H1 (cell line): Measurements from ENCODE around the gene RRBP1. TPM values are rescaled to one million over a fixed set of nuclear protein-coding genes. Genes with fewer than 3 reads are reported as not detected.

Experiments used
- CTCF ChIP-seq, 3 experiments: IDR thresholded peaks; 1 replicate in 2 of 3; 2 replicates in 1 of 3; pipeline versions ENCODE4 v1.5.1 to v1.6.1; 2011; ENCODE audit warnings: low read length in 3 of 3, mild to moderate bottlenecking in 3 of 3, inconsistent platforms in 2 of 3, low read depth in 1 of 3, moderate library complexity in 1 of 3; ENCODE audit not compliant: insufficient read depth in 1 of 3; ENCODE audit errors: control extremely low read depth in 1 of 3
- MAFK ChIP-seq: IDR thresholded peaks from 2 replicates; pipeline ENCODE4 v1.6.1; 2012; ENCODE audit warnings: low read depth, mild to moderate bottlenecking, improper control_type of control experiment, low read length
- RXRA ChIP-seq: IDR thresholded peaks from 2 replicates; pipeline ENCODE4 v1.6.1; 2011; ENCODE audit warnings: low read depth, mild to moderate bottlenecking, low read length, moderate library complexity; ENCODE audit not compliant: insufficient read depth
- SP1 ChIP-seq: IDR thresholded peaks from 2 replicates; pipeline ENCODE4 v1.6.1; 2011; ENCODE audit warnings: low read depth, low read length
- polyA plus RNA-seq, 7 experiments: library from polyadenylated mRNA; depleted of rRNA in 3 of 7; stranded (reverse) in 5 of 7; unstranded in 2 of 7; fragments of >200 nt in 5 of 7; fragments of 200-250 nt in 2 of 7; gene quantifications; 1 replicate in 5 of 7; 2 replicates in 1 of 7; 4 replicates in 1 of 7; pipeline versions ENCODE4 v1.2.1 to v1.2.3, GENCODE V29; 2011 to 2013; ENCODE audit warnings: missing spikeins in 2 of 7, mixed read lengths in 2 of 7
- total RNA-seq: library from RNA; stranded (reverse); fragmentation: NEBNext Ultra II Directional; extraction: Animal tissue kit (Norgen Biotek cat#: 25700); gene quantifications from 2 replicates; pipeline ENCODE4 v1.2.1, GENCODE V29; 2021

RRBP1 gene
- total and polyA plus RNA-seq, 2 of the 8 experiments (the other 6 are each of a cell fraction or from before 2014, with no cell fraction given): 15.9 to 157 TPM

DNA sequence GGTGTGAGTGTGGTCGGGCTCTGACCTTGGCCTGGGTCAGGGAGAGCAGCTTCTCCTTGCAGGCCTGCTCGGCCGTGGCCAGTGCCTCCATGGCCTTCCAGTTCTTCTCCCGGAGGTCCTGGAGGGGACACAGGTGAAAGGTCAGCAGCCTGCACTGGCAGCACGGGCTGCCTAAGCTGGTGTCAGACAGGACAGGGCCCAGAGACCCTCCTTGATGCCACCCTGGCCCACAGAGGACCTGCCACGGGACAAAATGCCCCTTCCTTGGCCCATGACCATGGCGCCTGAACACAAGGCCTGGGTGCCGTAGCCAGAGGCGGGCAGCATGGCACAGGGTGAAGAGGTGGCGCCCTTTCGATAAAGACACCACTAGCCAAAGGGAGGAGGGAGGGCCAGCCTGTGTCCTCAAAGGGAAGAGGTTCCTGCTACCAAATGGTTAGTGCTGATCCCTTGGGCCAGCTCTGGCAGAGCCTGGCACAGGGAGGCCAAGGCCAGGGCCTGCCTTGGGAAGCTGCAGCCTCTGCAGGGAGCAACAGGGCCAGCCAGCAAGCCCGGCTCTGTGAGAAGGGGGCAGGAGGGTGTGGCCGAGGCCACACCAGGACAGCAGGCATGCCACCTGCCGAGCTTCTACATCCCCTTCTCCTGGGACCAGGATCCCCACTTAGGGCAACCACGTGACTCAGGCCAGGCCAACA, 57.3 kb downstream of the RRBP1 start (continued):
- TF ChIP-seq CTCF (IDR thresholded peaks at IDR 0.05; ENCODE audit: control extremely low read depth in 1 of 3, insufficient read depth in 1 of 3, low read depth in 1 of 3, low read length in 3 of 3) (no peak), RXRA (no peak), MAFK (no peak), SP1 (no peak)
